GM19395 (cell line): ENCODE measurements around the gene CLRN1.

Experiments used
- ATAC-seq: cut with Tn5 transposase; IDR thresholded peaks from one replicate; pipeline ENCODE4 v1.9.1; 2021; ENCODE audit warnings: mild to moderate bottlenecking, moderate library complexity; ENCODE audit not compliant: unreplicated experiment

Gene CLRN1

GRCh38 chr3:150878290-150878689 lies 94.2 kb downstream of the CLRN1 start:
- ATAC-seq, result no peak

GRCh38 chr3:150877303-150877702 lies 95.2 kb downstream of the CLRN1 start:
- no peak for ATAC-seq

GRCh38 chr3:150876611-150877265 lies 95.8 kb downstream of the CLRN1 start:
- no peak for ATAC-seq
